MCF 10A (cell line): ENCODE results near the gene DHX58. TPM values are rescaled to one million over a fixed set of nuclear protein-coding genes. Genes with fewer than 3 reads are reported as not detected.
A peak's percentile ranks its signal among the peaks of the same experiment; 100 is the strongest.

Experiments
- BruUV-seq: library from RNA; stranded (reverse); fragments of 400-500 nt; replicated peaks from 2 replicates; lab custom pipeline; 2021; lab: Mats Ljungman, UMichigan
- CTCF ChIA-PET: fragments of 300-600 bp; sonication (Branson Sonifier 250); formaldehyde crosslinking; extraction: SDS; loops from one replicate; lab custom pipeline; 2021; ENCODE audit warnings: antibody characterized with exemption, inconsistent platforms; lab: Yijun Ruan, JAX
- POLR2A ChIA-PET: fragments of 300-600, 350-650 bp; sonication (Branson Sonifier 250); formaldehyde crosslinking; extraction: SDS; loops from one replicate; lab custom pipeline; 2020; ENCODE audit warnings: antibody characterized with exemption, inconsistent platforms; lab: Yijun Ruan, JAX
- DNase-seq: peaks from one replicate; pipeline ENCODE4 v3.0.0-alpha.2; 2018; ENCODE audit not compliant: unreplicated experiment
- H3K27ac Mint-ChIP-seq: one replicate; pipeline ENCODE4 v1.8.0; 2022; ENCODE audit warnings: mild to moderate bottlenecking, low read depth, mixed read lengths; ENCODE audit not compliant: unreplicated experiment
- H3K27me3 Mint-ChIP-seq: one replicate; pipeline ENCODE4 v1.8.0; 2022; ENCODE audit warnings: mixed read lengths; ENCODE audit not compliant: insufficient read depth, unreplicated experiment
- H3K36me3 Mint-ChIP-seq: one replicate; pipeline ENCODE4 v1.8.0; 2022; ENCODE audit warnings: mild to moderate bottlenecking, moderate library complexity, mixed read lengths; ENCODE audit not compliant: insufficient read depth, unreplicated experiment
- H3K4me1 Mint-ChIP-seq: one replicate; pipeline ENCODE4 v1.8.0; 2022; ENCODE audit warnings: mixed read lengths; ENCODE audit not compliant: insufficient read depth, unreplicated experiment
- H3K4me3 Mint-ChIP-seq: one replicate; pipeline ENCODE4 v1.8.0; 2022; ENCODE audit warnings: mild to moderate bottlenecking, moderate library complexity, mixed read lengths; ENCODE audit not compliant: unreplicated experiment
- H3K9me3 Mint-ChIP-seq: one replicate; pipeline ENCODE4 v1.8.0; 2022; ENCODE audit warnings: mixed read lengths; ENCODE audit not compliant: unreplicated experiment
- CTCF ChIP-seq: fragments of 200-600 bp; IDR thresholded peaks from one replicate; pipeline ENCODE4 v1.8.0; 2022; ENCODE audit warnings: antibody characterized with exemption, mild to moderate bottlenecking; ENCODE audit not compliant: unreplicated experiment
- intact Hi-C: fragments of 100-400 bp; cut with micrococcal nuclease; formaldehyde crosslinking; loops from 2 replicates; pipeline ENCODE4 v1.14.1; 2022
- total RNA-seq: library from RNA; stranded (reverse); gene quantifications from 2 replicates; pipeline ENCODE4 v1.2.3, GENCODE V29; 2022

DHX58 gene
- total RNA-seq, 1 experiment from 2014 or later: 2.8 TPM

- ChIA-PET POLR2A (interaction anchor here (1.3 kb wide), 1 partner anchor 8 kb away, joined by 5 read pairs; the partner anchor contains the start of gene DHX58), CTCF (interaction anchor here (0.5 to 1.2 kb wide), 2 partner anchors 142 to 230 kb away, joined by 3 to 6 read pairs; no protein-coding TSS in a partner anchor)
- H3K27me3 Mint-ChIP-seq: no peaks in the 10 kb centered on the region
- H3K4me1 Mint-ChIP-seq: no peaks in the 10 kb centered on the region
- intact Hi-C loops: no loop called here
- no peak overlapping the region for H3K27ac Mint-ChIP-seq
- TF ChIP-seq CTCF: no peak
- no peaks in the 10 kb centered on the region for H3K9me3 Mint-ChIP-seq
- BruUV-seq: no TSS peak
- no peak for DNase-seq
- no peaks in the 10 kb centered on the region for H3K36me3 Mint-ChIP-seq
- H3K4me3 Mint-ChIP-seq: no peak overlapping the region
These were observed 8.2 kb downstream of the DHX58 start for GRCh38 chr17:42104264-42104663.

GRCh38 chr17:42103221-42103954 is 9.1 kb downstream of the DHX58 start:
- ChIA-PET CTCF (interaction anchor here (0.6 to 1.4 kb wide), 4 partner anchors 36 to 141 kb away, joined by 3 to 6 read pairs (median 4); no protein-coding TSS in a partner anchor), POLR2A (interaction anchor here (0.6 to 1.3 kb wide), 3 partner anchors 9 to 226 kb away, joined by 3 to 6 read pairs (median 5); partner anchors contain the start of gene DHX58)
- Mint-ChIP-seq H3K27ac (no peak overlapping the region), H3K27me3 (no peaks in the 10 kb centered on the region), H3K9me3 (no peaks in the 10 kb centered on the region), H3K4me1 (no peaks in the 10 kb centered on the region), H3K4me3 (no peak overlapping the region), H3K36me3 (no peaks in the 10 kb centered on the region)
- TF ChIP-seq CTCF: no peak
- intact Hi-C loops: no loop called here
- no TSS peak for BruUV-seq
- no peak for DNase-seq

- POLR2A ChIA-PET: interaction anchor here (0.9 to 1.2 kb wide), 2 partner anchors 10 to 85 kb away, joined by 3 to 6 read pairs; partner anchors contain the start of gene DNAJC7
- no TSS peak for BruUV-seq
- Mint-ChIP-seq H3K4me1 (no peaks in the 10 kb centered on the region), H3K36me3 (no peaks in the 10 kb centered on the region), H3K27ac (no peak overlapping the region), H3K4me3 (no peak overlapping the region), H3K27me3 (no peaks in the 10 kb centered on the region), H3K9me3 (no peaks in the 10 kb centered on the region)
- intact Hi-C loops: loop anchor here (1.0 kb wide), 3 partner anchors 34 to 138 kb away; no protein-coding TSS in a partner anchor
- peak; percentile 69 for DNase-seq
- CTCF ChIA-PET: interaction anchor here (0.6 to 1.8 kb wide), 6 partner anchors 8 to 92 kb away, joined by 3 to 9 read pairs (median 4); no protein-coding TSS in a partner anchor
- TF ChIP-seq CTCF: peak; percentile 90
These were observed 10.8 kb downstream of the DHX58 start for GRCh38 chr17:42101513-42102292.
